Measurements from ENCODE around the gene NOX5. TPM values are rescaled to one million over a fixed set of nuclear protein-coding genes. Genes with fewer than 3 reads are reported as not detected.
A peak's percentile ranks its signal among the peaks of the same experiment; 100 is the strongest.

NOX5 gene
- total and polyA plus RNA-seq, 10 of the 15 experiments (the other 5 are each of a cell fraction or from before 2014, with no cell fraction given) = not detected

- no peak for TF ChIP-seq RB1 (IDR thresholded peaks at IDR 0.05; ENCODE audit: borderline replicate concordance)
- TF ChIP-seq RBBP5 (conservative IDR thresholded peaks at IDR 0.05) = no peak
- peak; percentile 71 for TF ChIP-seq NBN (IDR thresholded peaks at IDR 0.05)
- no peak for TF ChIP-seq BMI1 (IDR thresholded peaks at IDR 0.05; ENCODE audit: borderline replicate concordance)
- TF ChIP-seq MEF2B (IDR thresholded peaks at IDR 0.05; ENCODE audit: partially characterized antibody, poor library complexity, severe bottlenecking) = peak; percentile 78
- TF ChIP-seq EP300 (IDR thresholded peaks at IDR 0.05; ENCODE audit: borderline replicate concordance in 1 of 2, control insufficient read depth in 1 of 2, low read depth in 2 of 2, low read length in 2 of 2) = peak; percentile 45 to 61; a peak in 2 of 4 replicates
- no peak for TF ChIP-seq NFYA (IDR thresholded peaks at IDR 0.05; ENCODE audit: borderline replicate concordance, low read depth, low read length)
- TF ChIP-seq NR2F1 (conservative IDR thresholded peaks at IDR 0.05) = peak; percentile 98
- no peak for TF ChIP-seq ELK1 (IDR thresholded peaks at IDR 0.05; ENCODE audit: low read depth, low read length)
- TF ChIP-seq SP1 (IDR thresholded peaks at IDR 0.05; ENCODE audit: low read depth, low read length) = no peak
- 0 out of 2 replicates have a peak, but pooled peaks have one; percentile 3 for TF ChIP-seq SPI1 (IDR thresholded peaks at IDR 0.05; ENCODE audit: borderline replicate concordance, insufficient read depth, low read depth, low read length)
- TF ChIP-seq ESRRA (IDR thresholded peaks at IDR 0.05; ENCODE audit: low read length) = peak; percentile 89; the same call in 1 of the 2 replicates
- no peak for TF ChIP-seq MAX (IDR thresholded peaks at IDR 0.05; ENCODE audit: low read depth, low read length)
- peak; percentile 66 for TF ChIP-seq ATF7 (IDR thresholded peaks at IDR 0.05; ENCODE audit: low read depth)
- TF ChIP-seq IKZF1 (conservative IDR thresholded peaks at IDR 0.05) = peak; percentile 53
- TF ChIP-seq TARDBP (IDR thresholded peaks at IDR 0.05; ENCODE audit: borderline replicate concordance) = no peak
- no peak for TF ChIP-seq CBX5 (IDR thresholded peaks at IDR 0.05; ENCODE audit: low read depth)
- peak; percentile 98 for TF ChIP-seq MTA2 (IDR thresholded peaks at IDR 0.05; ENCODE audit: low read depth)
- TF ChIP-seq KLF5 (IDR thresholded peaks at IDR 0.05; ENCODE audit: partially characterized antibody) = peak; percentile 42
- TF ChIP-seq SIX5 (IDR thresholded peaks at IDR 0.05; ENCODE audit: low read depth, low read length, severe bottlenecking) = no peak
Observed at GRCh38 chr15:69104050-69104750, 89.7 kb downstream of the NOX5 start (continued).
